NCI-H524 treated with DMSO at 0.1 percent for 48 hours (cell line): ENCODE measurements around the gene LHX3.
"Not testable (repeated sequence)": the region's sequence is repeated elsewhere in the genome, so short reads cannot be mapped to it uniquely, and the experiment has no call there.

Experiments
- DNase-seq: peaks from one replicate; lab custom pipeline; 2025; lab: John Stamatoyannopoulos, UW

Gene LHX3

DNA sequence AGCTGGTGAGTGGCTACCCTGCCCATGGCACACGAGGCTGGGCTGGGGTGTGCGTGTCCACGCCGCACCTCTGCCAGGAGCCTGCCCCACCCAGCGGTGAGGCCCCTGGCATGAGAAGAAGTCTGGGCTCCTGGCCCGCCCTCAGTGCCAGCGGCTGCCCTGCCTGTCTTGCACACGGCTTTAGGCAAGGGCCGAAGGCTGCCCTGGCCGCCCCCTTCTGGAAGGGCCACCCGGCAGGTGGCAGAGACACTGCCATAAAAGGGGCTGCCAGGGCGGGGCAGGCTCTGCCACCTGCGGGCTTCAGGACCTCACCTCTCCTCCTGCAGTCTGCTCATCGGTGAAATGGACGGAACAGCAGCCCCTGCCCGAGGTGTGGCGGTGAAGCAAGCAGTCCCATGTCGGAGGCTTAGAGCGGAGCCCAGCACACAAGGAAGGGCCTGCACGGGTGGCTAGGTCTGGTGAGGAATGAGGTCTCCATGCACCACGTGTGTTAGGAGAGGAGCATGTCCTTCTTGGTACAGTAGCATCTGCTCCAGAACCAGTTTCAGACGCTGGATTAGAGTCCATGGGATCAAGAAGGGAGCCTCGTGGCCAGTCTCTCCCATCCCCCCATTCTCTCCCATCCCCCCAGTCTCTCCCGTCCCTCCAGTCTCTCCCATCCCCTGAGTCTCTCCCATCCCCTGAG lies 51.4 kb downstream of the LHX3 start:
- no peak for DNase-seq

DNA sequence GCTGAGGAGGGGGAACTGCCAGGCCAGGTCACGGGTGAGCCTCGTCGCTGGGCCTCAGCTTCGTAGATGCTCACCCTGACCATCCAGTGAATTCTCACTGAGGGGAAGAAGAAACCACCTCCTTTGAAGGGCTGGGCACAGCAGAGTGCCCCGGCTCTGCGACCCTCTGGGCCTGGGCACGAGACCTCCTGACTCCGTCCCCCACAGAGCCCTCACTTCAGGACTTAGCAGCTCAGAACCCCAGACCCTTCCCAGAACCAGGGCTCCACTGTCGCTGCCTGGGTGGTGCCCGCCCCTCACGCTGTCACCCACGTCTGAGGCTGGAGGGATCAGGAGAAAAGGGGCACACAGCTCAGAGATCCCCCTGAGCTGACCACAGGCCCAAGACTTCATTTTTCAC lies 52.0 kb downstream of the LHX3 start:
- DNase-seq, result no peak

- no peak for DNase-seq
Observed at GRCh38 chr9:136152543-136152866, 52.4 kb downstream of the LHX3 start.

DNA sequence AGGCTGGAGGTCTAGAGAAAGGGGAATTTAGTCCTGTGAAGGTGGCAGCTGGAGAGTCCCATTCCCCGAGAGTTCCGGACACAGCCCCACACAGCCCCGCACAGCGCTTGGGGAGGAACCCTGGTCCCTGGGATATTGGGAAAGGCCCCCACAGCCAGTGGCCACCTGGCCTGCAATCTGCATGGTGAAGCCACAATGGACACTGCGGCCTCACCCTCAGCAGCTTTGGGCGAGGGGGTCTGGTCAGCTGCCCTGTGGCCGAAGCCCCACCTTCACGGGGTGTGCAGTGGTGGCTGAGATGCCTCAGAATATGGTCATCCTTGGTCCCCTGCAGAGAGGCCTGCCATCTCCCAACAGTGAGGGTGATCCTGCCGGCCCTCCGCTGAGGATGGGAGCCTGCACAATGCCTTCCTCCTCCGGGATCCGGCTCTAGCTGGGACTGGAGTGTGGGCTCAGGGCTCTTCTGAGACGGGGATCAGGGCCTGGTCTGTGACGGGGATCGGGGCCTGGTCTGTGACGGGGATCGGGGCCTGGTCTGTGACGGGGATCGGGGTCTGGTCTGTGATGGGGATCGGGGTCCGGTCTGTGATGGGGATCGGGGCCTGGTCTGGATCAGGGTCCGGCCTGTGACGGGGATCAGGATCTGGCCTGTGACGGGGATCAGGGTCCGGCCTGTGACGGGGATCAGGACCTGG lies 52.9 kb downstream of the LHX3 start:
- DNase-seq, result no peak

GRCh38 chr9:136151214-136151804 lies 53.6 kb downstream of the LHX3 start:
- no peak for DNase-seq

- DNase-seq, result not testable (repeated sequence)
Observed at GRCh38 chr9:136150664-136151213, 54.2 kb downstream of the LHX3 start.

DNA sequence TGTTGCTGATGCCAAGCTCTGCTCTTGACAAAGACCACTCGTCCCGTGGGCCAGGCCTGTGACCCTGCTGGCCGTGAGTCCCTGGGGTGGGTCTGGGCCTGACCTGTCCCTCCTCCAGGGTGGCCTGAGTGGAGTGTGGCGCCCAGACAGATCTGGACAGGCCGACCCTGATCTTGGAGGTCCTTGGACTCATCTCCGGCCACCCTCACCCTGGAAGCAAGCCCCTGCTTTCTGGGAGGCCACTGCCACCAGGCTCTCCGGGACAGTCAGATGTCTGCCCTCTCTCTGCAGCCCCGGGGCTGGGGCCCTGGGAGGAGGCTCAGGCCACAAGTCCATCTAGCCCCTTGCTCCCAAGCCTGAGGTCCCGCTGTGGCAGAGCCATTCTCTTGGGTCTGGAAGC lies 55.1 kb downstream of the LHX3 start:
- DNase-seq, result no peak

GRCh38 chr9:136149337-136149736 lies 55.6 kb downstream of the LHX3 start:
- DNase-seq, result no peak

DNA sequence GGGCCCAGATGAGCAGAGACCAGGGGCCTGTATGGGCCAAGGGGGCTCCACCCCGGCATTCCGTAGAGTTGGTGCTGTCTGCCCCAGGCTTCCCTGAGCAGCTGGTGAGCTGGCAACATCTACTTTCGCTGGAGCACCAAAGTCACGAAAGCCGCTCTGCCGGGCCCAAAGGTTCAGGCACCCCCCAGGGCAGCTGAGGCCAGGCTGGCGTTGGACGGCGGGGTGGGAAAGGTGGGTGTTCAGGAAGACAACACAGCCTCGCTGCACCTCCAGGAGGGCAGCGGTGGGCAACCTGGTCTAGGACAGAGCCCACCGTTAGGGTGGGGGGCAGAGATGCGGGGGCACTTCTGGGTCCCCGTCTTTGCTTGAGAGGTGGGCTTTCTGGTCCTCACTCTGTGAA lies 56.2 kb downstream of the LHX3 start:
- DNase-seq, result no peak

DNA sequence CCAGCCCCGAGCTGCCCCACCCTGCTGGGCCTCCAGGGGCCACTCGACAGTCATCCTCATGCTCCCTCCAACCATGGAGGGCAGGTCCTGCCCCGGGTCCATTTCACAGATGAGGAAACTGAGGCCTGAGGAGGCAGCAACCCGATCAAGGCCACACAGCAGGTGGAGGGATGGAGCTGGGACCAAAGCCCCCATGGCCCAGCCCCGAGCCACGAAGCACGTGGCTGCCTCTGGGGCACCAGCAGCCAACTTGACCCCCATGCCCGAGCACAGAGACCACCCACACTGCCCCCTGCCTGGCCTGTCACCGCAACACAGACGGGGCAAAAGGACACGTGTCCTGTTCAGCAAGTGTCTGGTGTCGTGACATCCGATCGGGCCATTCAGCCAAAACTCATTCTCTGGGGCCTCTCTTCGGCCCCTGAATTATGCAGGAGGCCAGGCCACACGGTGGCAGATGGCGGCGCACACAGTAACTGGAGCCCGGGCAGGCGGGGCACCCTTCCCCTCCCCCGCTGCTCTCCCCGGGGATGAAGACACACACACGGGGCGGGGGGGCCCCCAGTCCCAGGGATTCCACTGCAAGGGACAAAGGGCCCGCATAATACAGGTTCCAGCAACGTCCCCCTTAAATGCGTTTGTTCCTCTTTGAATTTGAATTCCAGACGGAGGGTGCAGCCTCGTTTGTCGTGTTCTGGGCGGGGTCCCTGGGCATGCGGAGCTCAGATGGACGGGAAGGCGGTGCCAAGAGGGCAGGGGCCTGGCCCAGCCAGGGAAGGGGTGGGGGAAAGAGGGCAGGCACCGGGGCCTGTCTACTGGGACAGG lies 56.8 kb downstream of the LHX3 start:
- DNase-seq, result peak; percentile 65

DNA sequence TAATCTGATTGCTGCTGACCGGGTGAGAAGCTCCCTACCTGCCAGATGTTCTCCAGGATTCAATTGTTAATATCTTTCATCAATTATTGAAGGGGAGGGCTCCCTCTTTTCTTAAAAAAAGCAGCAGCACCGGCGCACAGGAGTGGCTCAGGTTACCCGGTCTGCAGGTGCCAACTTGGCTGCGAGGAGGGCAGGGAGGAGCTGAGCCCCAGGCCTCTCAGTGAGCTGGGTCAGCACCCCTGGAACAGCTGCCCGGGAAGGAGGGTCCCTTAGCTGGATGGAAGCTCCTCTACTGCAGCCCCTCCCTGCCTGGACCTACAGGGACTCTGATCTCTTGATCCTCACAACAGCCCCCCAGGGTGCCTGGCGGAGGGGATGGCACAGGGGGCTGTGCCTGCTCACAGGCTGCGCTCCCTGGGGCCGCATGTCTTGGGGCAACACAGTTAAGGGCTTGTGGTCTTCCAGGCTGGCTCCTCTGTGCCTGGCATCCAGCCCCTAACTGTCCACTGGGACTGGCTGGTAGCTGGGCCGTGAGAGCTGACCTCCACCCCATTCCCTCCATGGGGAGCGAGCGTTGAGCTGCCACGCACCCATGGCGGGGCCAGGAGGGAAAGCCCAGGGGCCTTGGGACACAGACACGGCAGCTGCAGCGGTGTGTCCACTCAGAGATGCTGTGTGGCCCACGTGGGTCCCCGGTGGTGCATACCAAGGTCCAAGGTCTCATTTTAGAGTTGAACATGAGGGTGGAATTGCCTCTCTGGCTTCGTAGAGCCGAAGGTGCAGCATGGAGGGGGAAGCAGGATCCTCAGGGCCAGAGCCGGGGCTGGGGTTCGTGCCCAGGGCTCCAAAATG lies 57.7 kb downstream of the LHX3 start:
- no peak for DNase-seq
